Fibroblast of skin of back (primary cell): ENCODE measurements around the gene STT3B. TPM values are rescaled to one million over a fixed set of nuclear protein-coding genes. Genes with fewer than 3 reads are reported as not detected.
A peak's percentile ranks its signal among the peaks of the same experiment; 100 is the strongest.
"Not testable (repeated sequence)": the region's sequence is repeated elsewhere in the genome, so short reads cannot be mapped to it uniquely, and the experiment has no call there.

Experiments
- DNase-seq: peaks from one replicate; pipeline ENCODE4 v3.0.0-alpha.2; 2013
- polyA plus RNA-seq, 2 experiments: library from polyadenylated mRNA; unstranded; fragments of 120-200 nt; gene quantifications; one replicate each; pipeline ENCODE4 v1.2.1, GENCODE V29; 2013; ENCODE audit not compliant: insufficient read length in 2 of 2

Gene STT3B
- polyA plus RNA-seq (2013, experiment 1 of 2; ENCODE audit: insufficient read length): 91.2 TPM
- polyA plus RNA-seq (2013, experiment 2 of 2; ENCODE audit: insufficient read length): 84.9 TPM

DNA sequence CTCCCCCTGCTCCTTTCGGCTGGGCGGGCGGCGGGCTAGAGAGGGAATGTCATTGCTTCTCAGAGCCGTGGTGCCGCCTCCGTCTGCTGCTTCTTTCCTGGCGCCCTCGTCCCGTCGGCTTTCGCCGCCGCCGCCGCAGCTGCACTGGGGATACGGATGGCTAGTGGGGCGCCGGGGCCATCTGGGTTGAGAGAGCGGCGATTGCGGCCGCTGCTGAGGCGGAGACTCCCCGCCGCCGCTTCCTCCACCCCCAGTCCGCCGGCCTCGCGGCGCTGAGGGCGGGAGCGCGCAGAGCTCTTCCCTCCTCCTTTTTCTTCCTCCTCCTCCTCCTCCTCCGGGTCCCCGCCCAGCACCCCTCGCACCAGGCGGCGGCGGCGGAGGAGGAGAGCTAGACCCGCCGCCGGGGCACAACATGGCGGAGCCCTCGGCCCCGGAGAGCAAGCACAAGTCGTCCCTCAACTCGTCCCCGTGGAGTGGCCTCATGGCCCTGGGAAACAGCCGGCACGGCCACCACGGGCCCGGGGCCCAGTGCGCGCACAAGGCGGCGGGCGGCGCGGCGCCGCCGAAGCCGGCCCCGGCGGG is at the start of gene STT3B:
TSS of gene STT3B (plus strand) at position 339 of the 582 bp plus-strand sequence. CDS start at position 413, 74 bp downstream.
- peak; percentile 85 for DNase-seq

DNA sequence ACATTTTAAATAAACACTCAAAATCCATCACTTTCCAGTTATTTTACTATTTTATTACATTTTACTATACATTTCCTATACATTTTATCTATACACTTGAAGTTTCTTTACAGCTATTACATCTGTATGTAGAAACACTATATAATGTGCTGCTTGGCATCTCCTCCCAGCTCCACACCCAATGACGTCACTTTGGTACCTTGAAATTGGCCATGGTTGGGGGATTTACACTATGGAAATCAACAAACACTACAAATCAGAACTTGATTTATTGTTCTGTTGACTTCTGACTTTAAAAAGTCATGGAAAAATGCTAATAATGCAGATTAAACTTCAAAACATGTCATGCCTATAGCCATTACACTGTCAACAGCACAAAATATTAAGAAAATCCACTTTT is 48.9 kb upstream of the STT3B start:
- no peak for DNase-seq

DNA sequence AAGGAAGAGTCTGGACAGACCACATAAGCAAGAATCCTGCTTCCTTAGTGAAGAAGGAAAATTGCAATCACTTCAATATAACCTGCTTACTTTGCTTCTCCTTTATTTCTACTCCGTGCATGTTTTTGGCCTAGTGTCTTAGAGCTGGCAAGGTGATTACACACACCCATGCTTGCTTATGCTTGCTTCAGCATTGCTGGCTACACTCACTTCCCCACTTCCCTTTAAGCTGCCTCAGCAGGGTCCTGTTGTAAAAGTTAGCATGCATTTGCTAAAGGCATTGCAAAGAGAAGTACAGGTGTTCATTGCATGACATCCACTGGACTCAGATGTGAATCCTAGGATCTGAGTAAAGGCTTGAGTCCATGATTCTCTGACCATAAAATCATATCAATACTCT is 47.5 kb upstream of the STT3B start:
- DNase-seq: no peak

GRCh38 chr3:31486865-31487533 is 45.7 kb upstream of the STT3B start:
- no peak for DNase-seq

GRCh38 chr3:31488475-31489017 is 44.2 kb upstream of the STT3B start:
- no peak for DNase-seq

- no peak for DNase-seq
Measured at GRCh38 chr3:31490502-31490901, 42.2 kb upstream of the STT3B start.

DNA sequence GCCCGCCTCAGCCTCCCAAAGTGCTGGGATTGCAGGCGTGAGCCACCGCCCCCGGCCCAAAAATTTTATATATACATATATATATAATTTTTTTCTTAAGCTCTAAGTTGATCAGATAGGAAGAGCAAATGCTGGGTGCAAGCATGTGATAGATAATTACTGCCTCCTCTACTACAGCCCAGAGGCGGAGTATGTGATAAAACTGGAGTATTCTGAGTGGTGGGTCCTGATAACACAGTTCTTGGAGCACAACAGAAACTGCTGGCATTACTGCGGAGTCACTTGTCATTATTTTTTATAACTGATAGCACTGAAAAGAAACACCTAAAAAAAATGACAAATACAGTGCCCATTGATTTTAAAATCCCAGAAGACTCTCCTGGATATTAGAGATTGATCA is 41.1 kb upstream of the STT3B start:
- no peak for DNase-seq

DNA sequence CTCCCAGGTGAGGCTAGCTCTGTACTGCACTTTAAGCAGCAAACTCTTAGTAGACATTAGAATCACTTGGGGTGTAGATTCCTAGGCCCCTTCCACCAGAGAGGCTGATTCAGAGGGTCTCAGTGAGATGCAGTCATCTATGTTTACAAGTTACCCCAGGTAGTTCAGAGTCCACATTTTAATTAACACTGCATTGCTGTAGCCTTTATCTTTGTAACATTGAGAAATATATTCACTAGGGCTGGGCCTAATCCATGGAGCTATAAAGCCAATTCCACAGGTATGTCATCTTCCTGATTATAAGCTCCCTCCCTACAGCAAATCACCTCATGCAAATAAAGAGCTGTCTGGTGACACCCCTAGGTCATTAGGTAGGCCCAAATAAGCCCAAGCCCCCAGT is 39.6 kb upstream of the STT3B start:
- DNase-seq: no peak

GRCh38 chr3:31495971-31496665 is 36.6 kb upstream of the STT3B start:
- DNase-seq: peak; percentile 13

GRCh38 chr3:31498791-31499190 is 33.9 kb upstream of the STT3B start:
- no peak for DNase-seq

DNA sequence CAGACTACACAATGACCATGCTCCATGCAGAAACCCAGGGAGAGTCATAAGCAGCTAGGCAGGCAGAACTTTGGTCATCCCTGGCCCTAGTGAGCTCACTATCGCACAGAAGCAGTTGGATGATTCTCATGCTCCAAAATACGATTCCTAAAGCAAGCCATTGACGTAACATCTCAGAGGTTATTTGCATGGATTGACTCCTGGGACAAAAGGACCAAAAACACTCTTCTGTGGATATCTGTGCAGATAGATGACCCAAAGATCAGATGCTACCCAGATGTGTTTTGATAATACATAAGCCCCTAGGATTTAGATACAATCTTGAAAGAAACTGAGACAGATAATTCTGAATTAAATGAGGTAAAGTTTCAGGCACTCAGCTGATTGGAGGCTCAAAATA is 33.4 kb upstream of the STT3B start:
- DNase-seq: no peak

- no peak for DNase-seq
Measured at GRCh38 chr3:31502803-31503221, 29.9 kb upstream of the STT3B start.

- DNase-seq: no peak
Measured at GRCh38 chr3:31503456-31503855, 29.3 kb upstream of the STT3B start.

DNA sequence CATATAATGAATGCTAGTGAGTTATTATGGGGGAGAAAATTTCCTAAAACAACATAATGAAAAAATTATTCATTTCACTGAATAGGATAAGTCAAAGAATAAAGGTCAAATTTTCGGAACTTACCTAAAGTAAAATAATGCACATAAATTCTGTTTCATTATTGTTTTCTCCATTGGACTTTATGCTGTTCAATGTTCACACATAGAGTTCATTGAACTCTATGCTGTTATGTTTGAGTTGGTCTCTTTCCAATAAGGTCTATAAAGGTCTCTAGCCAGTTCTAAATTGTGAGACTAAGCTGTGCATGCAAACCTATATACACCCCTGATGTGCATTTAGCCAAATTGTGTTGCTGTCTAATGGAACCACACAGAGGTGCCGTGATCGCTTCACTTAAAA is 28.5 kb upstream of the STT3B start:
- DNase-seq: no peak

DNA sequence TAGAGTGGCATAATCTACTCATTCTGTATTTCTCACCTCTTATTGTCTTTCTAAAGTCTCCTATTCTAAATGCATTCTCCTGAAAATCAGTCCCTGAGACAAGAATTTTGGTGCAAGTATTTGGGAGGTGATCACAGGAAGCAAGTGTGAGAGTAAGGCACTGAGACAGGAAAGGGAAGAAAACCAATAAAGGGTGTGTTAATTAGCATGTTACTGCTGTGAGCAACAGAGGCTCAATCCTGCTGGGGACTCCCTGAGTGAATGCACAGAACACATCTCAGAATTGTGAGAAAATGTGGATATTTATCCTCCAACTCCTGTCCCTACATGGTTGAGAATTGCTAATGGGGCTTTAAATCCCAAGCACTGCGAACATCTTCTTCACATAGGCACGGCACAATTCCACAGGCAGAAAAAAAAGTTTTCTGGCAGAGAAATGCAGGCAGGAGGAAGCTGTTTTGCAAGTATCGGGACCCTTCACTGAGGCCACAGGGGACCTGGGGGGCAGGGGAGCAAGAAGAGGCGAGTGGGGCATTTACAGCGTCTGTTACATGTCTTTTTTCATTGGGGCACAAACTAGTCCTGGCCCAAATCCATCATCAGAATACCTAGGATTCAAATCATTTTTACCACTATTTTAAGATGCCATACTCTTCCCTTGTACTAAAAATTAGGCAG is 27.2 kb upstream of the STT3B start:
- no peak for DNase-seq

DNA sequence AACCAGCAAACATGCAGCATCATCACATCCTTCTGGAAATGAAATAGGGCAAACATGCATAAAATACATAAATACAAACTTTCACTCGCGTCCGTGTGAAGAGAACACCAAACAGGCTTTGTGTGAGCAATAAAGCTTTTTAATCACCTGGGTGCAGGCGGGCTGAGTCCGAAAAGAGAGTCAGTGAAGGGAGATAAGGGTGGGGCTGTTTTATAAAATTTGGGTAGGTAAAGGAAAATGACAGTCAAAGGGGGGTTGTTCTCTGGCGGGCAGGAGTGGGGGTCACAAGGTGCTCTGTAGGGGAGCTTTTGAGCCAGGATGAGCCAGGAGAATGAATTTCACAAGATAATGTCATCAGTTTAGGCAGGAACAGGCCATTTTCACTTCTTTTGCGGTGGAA is 26.2 kb upstream of the STT3B start:
- not testable (repeated sequence) for DNase-seq

DNA sequence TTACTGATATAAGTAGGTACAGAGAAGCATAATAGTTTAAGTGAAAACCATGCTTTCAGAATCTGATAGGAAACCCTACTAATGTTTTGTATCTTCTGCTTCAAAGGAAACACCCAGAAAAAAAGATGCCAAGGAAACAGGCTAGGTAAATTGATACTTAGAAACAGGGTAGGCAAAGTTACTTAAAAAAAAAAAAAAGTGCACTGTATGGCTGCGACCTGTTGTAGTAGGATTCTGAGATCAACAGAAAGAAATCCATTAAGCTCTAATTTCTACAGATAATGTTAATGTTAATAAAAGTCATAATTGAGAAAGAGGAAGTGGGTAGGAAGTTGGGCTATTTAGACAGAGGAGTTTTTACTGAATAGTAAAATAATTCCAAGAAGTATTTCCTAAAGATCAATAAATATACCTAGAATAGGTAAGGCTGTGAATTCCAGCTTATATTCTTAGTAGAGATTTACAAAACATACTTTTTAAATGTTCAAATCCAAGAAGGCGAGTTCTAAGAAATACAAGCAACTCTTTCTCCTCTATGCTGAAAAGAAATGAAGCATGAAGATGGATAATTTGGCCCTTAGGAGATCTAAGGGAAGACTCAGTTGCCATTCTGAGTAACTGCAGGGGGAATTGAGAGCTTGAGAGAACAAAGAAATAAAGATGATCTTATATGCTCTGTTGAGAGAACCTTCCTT is 24.1 kb upstream of the STT3B start:
- no peak for DNase-seq

DNA sequence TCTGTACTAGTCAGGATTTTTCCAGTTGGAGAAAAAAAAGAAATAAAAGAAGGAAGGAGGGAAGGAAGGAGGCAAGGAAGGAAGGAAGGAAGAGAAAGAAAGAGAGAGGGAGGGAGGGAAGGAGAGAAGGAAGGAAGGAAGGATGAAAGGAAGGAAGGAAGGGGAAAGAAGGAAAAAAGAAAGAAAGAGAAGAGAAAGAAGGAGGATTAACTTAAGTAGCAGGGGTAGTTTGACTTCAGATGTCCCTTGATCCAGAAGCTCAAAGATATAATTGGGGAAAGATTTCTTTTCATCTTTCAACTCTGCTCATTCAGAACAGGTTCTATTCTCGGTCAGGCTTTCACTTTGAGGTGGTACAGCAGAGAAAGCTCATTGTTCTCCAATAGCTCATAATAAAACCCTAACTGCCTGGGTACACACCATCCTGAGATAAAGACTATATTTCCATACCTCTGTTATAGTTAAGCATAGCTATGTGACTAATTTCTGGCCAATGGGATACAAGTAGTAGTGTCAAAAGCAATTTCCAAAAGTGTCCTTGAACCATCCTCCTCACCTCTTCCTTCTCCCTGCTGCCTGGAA is 23.5 kb upstream of the STT3B start:
- no peak for DNase-seq

- DNase-seq: no peak
Measured at GRCh38 chr3:31514570-31514969, 18.2 kb upstream of the STT3B start.

- DNase-seq: no peak
Measured at GRCh38 chr3:31515486-31516284, 17.0 kb upstream of the STT3B start.

DNA sequence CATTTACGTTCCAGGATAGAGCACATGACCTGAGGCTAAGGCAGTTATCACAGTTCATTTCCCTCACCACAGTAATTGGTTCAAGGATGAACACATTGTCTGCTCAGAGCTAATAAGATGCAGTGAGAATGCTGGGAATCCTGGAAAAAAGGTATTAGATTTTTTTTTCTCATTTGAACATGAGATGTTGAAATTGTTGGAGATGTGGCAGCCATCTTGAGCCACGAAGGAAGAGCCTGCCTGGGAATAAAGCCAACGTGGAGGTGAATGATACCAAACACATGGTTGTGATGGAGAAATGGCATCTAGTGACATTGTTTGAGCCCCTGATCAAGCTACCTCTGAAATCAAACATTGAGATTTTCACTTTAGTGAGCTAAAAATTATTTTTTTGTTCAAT is 16.0 kb upstream of the STT3B start:
- DNase-seq: no peak
